GM20000 (cell line): ENCODE results near the gene CEP104.

Source experiments
- DNase-seq: peaks from one replicate; pipeline ENCODE4 v3.0.0; 2012; ENCODE audit warnings: low spot score
- TF ChIP-seq, protein P1 (sequence below): IDR thresholded peaks from 2 replicates; pipeline ENCODE4 v1.5.1; 2012; ENCODE audit warnings: mild to moderate bottlenecking, control low read depth; ENCODE audit errors: extremely low read depth, missing control alignments

CEP104 gene

DNA sequence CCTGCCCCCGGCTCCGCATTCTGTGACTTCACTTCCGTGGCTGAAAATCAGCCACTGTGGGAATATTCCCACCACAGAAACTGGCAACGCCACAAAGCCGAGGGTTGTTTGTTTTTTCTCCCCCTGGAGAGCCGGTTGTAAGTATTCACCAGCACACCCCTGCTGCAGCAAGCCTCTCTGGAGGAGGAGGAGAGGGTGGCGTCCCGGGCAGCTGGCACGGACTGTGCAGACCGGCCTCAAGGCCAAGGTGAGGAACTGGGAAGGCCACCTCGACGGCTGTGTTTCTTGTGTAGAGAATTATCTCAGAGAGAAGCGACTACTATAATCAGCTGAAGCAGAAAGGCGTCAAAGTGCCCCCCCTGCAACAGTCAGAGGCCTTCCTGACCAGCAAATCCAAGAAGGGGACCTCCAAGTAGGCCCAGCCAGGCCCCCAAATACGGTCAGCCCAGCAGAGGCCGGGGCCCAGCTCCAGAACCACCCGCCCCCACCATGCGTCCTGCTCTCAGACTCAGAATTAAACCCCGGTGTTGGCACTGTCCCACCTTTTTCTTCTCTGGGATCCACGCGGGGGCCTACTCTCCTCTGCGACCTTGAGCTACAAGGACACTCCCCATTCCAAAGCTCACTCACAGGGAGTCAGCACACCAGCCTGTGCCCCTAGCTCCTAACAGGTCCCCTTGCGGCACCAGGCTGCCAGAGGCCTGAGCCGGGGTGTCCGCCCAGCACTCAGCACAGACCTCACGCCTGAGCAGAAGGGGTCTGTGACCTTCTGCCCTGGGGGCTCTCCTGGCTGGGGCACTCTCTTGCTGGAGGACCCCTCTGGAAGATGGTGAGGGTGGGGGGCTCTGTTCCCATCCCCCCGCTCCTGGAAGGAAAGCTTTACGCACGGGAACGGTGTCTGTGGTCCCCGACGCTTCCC is 85.6 kb downstream of the CEP104 start:
- TF ChIP-seq, protein P1, sequence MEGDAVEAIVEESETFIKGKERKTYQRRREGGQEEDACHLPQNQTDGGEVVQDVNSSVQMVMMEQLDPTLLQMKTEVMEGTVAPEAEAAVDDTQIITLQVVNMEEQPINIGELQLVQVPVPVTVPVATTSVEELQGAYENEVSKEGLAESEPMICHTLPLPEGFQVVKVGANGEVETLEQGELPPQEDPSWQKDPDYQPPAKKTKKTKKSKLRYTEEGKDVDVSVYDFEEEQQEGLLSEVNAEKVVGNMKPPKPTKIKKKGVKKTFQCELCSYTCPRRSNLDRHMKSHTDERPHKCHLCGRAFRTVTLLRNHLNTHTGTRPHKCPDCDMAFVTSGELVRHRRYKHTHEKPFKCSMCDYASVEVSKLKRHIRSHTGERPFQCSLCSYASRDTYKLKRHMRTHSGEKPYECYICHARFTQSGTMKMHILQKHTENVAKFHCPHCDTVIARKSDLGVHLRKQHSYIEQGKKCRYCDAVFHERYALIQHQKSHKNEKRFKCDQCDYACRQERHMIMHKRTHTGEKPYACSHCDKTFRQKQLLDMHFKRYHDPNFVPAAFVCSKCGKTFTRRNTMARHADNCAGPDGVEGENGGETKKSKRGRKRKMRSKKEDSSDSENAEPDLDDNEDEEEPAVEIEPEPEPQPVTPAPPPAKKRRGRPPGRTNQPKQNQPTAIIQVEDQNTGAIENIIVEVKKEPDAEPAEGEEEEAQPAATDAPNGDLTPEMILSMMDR: no peak
- DNase-seq: no peak

DNA sequence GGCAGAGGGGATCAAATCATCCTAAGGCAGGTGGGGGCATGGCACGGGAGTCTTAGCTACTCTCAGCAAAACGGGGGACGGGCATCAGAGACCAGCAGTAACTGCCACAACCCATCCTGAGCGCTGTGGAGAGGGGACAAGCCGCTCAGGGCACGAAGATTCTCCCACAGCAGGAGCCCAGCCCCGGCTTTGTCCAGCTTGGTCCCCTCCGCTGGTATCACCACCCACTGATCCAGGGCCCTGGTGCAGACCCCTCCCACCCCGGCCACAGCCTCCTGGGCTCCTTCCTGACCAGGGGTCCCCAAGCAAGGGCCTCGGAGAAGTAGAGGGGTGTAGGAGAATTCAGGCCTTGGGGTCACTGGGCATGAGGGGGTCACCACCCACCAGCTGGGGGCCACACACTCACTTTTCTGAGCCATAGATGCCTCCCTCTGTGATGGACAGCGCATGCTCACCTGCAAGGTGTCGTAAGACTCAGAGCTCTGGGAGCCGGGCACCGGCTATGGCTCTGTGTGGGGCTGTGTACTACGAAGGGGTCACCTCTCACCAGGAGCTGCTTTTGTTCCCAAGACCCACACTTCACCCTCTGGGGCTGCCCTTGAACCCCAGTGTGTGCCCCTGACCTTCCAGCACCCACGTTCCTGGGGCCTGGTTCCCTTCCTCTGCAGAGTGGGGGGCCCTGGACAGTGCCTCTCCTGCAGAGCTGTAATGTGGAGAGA is 86.8 kb downstream of the CEP104 start:
- DNase-seq: no peak
- TF ChIP-seq, protein P1: no peak

DNA sequence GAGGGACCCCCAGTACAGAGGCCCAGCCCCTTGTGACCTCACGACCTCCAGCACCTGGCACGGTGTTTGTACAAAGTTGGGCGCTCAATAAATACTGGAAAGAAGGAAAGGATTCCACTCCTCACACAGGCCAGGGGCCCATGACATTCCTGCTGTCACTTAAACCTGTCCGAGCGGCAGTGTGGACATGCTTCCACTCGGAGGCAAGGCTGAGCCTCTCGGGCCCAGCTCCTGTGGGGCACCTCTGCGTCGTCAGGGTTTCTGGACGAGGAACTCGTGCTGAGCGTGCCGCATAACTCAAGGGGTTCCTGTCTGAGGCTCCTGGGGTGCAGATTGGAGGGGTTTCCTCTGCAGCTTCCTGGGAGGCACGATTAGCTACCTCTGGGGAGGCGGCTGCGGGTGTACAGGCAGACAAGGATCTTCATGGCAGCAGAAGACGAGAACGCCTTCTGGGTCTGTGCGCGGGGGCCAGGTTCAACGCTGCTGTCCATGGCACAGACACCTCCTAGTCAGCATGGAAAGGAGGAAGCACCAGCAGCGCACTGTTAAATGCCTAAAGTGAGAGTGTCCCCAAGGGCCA is 88.1 kb downstream of the CEP104 start:
- DNase-seq: no peak
- TF ChIP-seq, protein P1: no peak

DNA sequence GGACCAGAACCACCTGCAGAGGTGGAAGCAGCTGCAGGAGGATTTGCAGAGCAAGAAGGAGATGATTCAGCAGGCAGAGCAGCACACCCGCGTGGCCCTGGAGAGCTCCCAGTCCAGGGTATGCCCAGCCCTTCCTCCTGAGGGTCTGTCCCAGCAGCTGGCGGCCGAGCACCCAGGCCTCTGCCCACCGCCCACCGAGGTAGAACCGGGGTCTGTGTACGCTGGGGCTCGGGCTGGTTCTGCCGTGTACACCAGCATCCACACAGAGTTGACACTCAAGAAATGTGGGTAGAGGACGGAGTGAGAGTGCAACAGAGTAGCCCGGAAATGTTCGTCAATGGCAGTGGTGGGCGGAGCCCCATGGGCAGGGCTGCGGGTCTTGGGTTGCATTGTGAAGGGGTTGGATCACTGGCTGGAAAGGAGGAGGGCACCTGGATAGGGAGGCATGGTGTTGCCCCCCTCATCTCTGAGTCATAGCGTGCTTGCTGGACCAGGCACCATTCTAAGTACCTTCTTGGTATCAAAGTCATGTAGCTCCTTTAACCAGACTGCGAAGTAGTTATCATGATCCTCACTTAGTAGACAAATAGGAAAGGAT is 89.6 kb downstream of the CEP104 start:
- TF ChIP-seq, protein P1: no peak
- DNase-seq: no peak

DNA sequence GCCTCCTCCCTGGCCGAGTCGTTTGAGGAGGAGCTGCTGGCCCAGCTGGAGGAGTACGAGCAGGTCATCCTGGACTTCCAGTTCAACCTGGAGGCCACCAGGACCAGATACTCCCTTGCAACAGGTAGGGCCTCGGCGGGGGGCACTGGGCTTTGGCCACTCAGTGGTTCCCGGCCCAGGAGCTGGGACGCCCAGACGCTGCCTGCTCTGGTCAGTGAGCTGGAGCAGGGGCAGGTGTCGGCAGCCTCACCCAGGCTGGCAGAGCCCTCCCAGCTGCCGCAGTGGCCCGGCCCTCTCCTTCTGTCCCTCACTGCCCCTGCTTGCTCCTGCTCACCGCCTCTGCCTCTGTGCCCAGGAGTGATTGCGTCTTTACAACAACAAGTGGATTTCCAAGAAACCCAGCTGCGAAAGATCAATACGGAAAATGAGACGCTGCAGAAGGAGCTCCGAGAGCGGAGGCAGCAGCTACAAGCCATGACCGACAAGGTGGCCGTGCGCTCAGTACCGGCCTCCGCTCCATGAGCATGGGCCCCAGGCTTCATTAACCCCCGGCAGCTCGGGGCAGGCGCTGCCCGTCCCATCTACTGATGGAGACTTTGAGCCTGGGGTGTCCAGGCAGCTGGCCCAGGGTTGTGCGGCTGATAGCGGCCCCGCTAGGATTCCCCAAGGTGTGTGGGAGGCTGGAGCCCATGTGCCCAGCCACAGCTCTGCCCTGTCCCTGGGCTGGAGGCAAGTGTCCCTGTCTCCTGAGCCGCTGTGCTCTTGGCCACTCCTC is 93.5 kb downstream of the CEP104 start:
- TF ChIP-seq, protein P1: no peak

DNA sequence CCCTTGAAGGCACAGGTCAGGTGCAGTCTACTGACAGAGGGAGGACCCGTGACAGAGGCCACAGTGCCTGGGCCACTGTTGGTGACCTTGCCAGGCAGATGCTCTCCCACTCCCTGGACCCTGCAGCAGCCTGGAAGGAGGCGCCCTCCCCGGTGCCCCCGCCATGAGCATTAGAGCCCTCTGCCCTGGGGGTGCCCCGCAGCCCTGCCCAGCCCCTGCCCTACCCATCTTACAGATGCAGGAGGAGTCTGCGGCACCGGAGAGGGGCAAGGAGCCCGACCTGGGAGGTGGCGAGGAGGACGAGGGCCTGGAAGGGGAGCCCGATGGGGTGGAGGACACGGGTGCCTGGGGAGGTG is 94.2 kb downstream of the CEP104 start:
- TF ChIP-seq, protein P1: no peak
- no peak for DNase-seq

More for the DNA sequence above, 93.5 kb downstream of the CEP104 start:
- DNase-seq: no peak
